Stimulated activated CD8-positive, alpha-beta memory T cell treated with anti-CD3 and anti-CD28 coated beads, Interleukin-7, amount 100 ng/mL, for 1 hour (primary cell): ENCODE data around the gene BRSK1.

ENCODE experiments used
- DNase-seq, 2 donors: peaks; one replicate each; pipeline ENCODE4 v3.0.0-alpha.2; 2020; ENCODE audit warnings: low read depth in 2 of 2

BRSK1 gene

GRCh38 chr19:55353356-55353802 lies 69.6 kb downstream of the BRSK1 start:
- no peak for DNase-seq

DNA sequence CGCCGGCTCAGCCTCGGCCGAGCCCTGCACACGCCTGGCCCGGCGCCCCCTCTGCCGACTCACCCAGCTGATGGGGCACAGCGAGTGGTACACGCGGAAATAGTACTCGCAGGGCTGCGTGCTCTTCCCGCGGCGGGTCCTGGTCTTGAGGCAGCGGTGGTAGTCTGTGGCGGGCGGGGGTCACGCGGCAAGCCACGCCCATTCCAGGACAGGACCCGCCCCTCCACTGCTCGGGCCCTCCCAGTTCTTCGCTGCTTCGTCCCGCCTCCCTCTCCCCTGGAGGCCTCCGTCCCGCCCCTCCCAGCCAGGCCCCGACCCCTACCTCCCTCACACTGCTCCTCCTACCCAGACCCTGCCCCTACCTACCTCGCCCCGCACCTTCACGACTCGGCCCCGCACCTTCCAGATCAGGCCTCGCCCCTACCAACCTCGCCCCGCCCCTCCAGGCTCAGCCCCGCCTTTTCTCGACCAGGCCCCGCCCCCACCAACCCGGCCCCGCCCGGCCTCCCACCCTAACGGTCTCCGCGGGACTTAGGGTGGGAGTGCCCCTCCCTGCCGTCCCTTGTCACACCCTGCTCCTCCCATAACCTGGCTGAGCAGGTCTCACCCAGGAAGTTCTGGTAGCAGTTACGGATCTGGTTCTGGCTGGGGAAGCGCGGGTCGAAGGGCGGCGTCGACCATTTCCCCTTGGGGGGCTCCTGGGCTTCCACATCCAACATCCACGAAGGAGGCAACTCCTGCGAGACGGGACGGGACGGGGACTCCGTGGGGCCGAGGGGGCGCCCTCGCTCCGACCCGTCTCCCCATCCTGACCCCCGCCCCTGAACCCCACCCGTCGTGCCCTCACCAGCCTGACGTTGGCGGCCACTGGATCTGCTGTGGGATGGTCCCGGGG lies 70.3 kb downstream of the BRSK1 start:
- DNase-seq = peak in 1 of 2 donors; percentile 31

DNA sequence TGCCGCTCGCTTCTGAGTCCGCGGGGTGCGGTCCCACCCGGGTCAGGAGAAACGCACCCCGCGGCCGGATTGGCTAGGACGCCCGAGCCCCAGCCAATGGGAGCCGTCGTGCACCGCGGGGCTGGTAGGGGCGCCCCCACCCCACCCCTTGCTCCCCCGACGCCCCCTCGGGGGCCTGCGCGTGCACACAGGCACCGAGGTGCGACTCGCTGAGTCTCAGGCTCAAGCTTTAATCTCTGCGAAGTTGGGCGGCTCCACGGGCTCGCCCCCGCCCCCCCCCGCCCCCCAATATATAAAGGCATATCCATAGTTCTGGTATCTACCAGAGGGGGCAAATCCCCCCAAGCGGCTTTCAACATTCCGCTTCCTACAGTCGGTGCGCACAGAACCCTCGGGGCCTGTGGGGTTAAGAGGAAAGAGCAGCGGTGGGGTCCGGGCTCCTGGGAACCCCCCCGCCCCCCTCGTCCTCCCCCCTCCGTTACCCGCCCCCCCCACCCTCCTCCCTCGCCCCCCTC lies 71.0 kb downstream of the BRSK1 start, which contains the start of gene COX6B2:
Gene COX6B2 (minus strand): TSS at position 22 of the 515 bp plus-strand sequence. CDS start 198 bp downstream, outside the sequence.
- DNase-seq = no peak

DNA sequence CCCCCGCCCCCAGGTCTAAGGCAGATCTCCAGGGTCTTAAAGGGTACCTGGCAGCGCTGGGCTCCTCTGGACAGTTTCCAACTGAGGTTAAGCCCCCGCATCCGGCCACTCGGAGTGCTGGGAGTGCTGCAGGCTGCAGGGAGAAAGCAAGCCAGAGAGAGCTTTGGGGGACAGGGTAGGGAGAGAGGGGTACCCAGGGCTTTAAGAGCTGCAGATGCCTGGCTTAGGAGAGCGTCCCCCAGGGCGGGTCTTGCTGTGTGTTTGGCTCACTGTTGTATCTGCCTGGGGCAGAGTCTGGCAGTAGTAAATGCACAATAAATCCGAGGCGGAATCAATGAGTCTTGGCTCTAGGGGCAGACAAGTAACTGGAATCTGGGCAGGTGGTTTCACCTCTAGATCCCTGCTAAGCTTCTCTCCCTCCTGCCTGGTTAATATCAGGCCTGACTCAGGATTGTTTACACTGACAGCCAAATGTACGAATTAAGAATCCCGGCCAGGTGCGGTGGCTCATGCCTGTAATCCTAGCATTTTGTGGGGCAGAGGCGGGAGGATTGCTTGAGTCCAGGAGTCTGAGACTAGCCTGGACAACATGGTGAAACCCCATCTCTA lies 71.5 kb downstream of the BRSK1 start:
- no peak for DNase-seq

DNA sequence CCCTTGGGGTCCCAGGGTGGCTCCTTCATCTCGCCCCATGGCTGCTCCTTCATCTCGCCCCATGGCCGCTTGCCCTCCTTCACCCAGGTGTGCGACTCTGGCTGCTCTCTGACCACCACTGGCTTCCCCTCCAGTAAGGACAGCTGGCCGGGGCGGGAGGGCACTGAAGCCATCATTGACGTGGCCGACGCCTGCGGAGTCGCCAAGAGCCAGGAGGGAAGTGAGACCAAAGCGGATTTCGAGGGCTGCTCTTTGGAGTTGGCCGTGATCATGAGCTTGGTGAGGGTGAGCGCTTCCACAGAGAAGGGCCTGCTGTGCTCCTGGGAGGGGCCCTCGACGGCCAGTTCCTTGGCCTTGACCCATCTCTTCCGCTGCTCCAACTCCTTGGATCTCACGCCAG lies 74.7 kb downstream of the BRSK1 start:
- no peak for DNase-seq

DNA sequence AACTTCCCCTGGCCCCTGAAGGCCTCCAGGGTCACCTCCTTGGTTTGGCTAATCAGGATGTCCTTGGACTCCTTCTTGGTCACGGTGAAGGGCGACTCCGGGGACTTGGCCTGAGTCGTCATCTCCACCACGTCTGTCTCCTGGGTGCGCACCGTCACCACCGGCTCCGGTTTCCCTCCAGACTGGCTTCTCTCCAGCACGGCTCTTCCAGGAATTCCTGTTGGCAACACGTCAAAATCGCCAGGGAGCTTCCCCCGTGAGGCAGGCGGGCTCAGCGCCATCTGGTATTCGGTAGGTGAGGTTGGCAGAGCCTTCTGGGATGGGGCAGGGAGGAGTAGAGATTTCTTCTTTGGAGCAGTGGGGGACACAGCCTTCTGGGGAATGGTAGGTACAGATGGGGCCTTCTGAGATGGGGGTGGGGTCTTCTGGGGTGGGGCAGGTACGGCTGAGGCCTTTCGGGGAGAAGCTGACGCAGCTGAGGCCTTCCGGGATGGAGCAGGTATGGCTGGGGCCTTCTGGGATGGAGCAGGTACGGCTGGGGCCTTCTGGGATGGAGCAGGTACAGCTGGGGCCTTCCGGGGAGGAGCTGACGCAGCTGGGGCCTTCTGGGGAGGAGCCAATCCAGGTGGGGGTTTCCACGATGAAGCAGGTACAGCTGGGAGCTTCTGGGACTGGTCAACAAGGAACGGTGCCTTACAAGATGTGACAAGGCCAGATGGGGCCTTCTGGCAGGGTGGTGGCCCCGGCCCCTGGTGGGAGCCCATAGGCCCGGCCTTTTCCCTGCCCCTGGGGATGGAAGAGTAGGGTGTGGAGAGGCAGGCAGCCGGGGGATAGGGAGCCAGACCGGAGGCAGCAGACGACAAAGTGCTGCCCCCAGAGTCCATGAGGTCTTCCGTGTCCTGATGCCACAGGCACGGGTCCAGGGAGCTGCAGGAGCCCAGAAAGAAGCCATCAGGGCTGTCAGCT lies 75.4 kb downstream of the BRSK1 start:
- no peak for DNase-seq

DNA sequence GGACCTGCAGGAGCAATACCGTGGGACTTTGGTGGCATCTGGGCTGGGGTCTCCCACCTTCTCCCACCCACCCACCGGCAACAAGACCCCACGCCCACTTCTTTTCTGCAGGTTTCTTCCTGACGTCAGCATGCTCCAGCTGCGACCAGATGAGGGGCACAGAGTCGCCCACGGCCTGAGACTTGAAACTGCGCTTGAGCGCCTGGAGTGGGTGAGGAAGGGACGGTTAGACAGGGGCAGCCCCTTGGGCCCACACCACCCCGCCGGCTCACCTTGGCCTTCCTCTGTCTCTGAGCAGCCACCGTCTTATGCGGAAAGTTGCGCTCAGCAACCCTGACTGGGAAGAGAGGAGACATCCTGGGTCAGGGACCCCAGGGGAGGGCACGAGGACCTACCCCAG lies 77.1 kb downstream of the BRSK1 start:
- DNase-seq = no peak
